HG03025 (cell line): ENCODE measurements around the gene HAPLN2.

Experiments used
- ATAC-seq: cut with Tn5 transposase; IDR thresholded peaks from one replicate; pipeline ENCODE4 v1.9.1; 2021; ENCODE audit warnings: mild to moderate bottlenecking, moderate library complexity; ENCODE audit not compliant: unreplicated experiment, low FRiP score

The HAPLN2 gene

DNA sequence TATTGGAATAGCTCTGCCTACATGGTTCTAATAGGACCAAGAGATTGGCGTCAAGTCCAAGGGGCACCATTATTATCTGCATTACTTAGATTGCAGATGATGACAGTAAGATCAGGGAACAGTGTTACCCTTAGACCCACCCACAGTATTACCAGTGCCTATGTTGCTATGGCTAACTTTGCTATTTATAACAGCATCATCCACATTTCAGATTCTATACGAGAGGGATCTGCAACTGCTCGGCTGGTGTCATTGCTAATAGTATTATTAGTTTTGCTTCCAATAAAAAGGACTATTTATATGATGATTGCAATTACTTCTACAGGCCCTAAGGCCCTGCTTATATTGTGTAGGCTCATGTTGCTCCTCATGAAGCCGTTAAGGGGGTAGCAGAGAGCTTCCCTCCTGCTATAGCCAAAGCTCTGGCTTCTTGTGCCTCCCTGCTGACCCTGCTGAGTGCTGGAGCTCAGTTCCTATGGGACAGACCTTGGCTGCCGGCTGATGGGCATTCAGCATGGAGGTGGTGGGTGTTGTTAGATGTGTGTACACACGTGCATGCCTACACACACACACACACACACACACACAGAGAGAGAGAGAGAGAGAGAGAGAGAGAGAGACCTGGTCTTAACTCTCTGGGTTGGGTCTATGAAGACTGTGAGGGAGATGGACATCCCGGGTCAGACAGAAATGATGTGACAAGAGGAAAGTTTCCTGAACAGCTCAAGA lies 24.0 kb downstream of the HAPLN2 start:
- no peak for ATAC-seq

DNA sequence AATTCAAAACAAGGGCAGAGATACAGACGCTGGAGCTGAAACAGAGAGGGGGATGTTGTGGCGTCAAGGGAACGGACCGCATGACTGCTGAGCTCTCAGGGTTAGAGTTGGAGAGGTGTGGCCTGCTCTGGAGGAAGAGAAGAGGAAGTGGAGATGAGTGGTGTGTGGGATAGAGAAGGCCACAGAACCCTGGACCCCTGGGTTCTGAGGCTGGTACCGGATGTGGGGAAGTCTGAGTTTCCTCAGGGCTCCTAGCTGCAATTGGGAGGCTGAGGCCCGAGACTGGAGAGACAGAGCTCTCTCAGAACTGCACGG lies 24.5 kb downstream of the HAPLN2 start:
- ATAC-seq: no peak

DNA sequence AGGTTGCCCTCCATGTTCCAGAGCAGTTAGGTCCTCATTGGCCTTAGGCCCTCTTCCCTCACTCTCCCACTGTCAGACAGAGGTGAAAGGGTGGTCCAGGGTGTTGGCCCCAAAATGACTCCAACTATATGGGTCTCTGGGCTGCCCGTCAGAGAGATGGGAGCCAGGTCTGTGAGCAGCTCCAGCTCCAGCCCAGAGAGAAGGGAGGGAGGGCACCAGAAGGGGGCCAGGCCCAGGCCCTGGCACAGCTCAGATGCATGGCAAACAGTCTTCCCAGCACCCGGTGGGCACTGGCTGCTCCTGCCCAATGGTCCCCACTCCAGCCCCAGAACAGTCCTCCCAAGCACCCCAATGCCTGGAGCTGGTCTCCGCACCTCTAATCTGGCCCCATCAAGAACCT lies 24.9 kb downstream of the HAPLN2 start:
- no peak for ATAC-seq

DNA sequence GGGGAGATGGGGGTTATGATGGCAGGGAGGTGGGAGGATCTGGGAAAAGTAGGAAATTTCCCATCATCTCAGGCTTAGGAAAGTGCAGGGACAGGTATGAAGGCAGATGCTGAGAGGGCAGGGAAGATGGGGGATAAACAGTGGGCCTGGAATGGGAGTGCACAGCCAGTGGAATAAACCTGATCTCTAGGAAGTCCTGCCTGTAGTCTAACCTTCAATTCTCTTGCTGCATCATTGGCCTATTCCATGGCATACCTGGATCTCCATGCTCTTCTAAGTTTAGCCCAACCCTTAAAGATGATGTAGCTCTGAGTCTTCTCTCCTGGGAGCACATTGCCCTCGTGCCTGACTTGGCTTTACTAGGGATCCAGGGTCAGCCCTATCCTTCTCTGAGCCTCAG lies 25.4 kb downstream of the HAPLN2 start:
- ATAC-seq: no peak

DNA sequence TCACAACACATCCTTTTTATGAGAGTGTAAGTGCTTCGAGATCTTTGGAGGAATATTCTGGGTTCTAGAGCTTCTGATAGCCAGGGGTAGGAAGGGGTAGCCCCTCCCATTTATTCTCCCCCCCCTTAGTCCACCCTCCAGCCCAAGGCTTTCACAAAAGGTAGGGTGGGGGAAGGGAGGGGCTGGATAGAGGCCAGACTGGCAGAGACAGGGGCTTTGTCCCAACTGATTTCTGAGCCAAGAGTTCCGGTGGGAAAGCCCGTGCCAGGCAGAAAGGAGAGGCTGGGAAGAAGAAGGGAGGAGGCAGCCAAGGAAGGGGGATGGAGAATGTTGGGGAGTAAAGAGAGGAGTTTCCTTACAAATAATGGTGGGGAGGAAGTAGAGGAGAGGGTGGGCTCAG lies 25.8 kb downstream of the HAPLN2 start:
- no peak for ATAC-seq

DNA sequence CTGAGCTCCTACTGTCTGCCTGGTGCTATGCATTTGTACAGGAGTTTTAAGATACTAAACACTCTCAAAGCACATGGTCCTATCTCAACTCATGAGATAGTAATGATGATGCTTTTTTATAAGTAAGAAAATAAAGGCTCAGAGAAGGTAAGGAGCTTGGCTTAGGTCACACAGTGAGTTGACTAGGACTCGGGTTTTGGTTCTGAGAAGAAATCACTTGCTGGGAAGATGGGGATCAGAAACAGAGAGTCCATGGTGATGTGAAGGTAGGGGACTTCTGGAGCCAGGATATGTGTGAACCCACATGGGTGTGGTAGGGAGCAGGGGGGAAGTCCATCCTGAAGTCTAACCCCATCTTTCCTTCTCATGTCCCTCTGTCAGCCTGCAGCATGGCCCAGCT lies 26.5 kb downstream of the HAPLN2 start:
- ATAC-seq: no peak

DNA sequence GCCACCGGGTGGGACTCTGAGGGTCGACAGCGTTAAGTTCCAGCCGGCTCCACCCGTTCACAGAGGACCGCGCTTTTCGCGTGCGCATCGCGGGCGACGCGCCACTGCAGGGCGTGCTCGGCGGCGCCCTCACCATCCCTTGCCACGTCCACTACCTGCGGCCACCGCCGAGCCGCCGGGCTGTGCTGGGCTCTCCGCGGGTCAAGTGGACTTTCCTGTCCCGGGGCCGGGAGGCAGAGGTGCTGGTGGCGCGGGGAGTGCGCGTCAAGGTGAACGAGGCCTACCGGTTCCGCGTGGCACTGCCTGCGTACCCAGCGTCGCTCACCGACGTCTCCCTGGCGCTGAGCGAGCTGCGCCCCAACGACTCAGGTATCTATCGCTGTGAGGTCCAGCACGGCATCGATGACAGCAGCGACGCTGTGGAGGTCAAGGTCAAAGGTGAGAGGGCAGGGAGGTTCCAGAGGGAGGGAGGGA lies 27.6 kb downstream of the HAPLN2 start:
- no peak for ATAC-seq

DNA sequence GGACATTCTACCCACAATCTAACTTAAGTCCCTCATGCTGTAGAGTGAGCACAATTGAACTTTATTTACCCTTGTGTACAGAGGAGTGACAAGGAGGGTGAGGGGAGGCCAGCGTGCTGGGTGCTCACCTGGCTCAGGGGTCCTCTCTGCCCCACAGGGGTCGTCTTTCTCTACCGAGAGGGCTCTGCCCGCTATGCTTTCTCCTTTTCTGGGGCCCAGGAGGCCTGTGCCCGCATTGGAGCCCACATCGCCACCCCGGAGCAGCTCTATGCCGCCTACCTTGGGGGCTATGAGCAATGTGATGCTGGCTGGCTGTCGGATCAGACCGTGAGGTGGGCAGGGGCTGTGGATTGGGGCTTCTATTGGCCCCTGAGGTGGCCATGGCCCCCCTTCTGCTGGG lies 28.1 kb downstream of the HAPLN2 start:
- no peak for ATAC-seq

DNA sequence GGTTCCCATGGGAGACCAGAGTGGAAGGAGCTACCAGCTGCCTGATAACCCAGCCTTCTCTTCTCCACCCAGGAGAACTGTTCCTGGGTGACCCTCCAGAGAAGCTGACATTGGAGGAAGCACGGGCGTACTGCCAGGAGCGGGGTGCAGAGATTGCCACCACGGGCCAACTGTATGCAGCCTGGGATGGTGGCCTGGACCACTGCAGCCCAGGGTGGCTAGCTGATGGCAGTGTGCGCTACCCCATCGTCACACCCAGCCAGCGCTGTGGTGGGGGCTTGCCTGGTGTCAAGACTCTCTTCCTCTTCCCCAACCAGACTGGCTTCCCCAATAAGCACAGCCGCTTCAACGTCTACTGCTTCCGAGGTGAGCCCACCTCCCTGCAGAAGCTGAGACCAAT lies 29.3 kb downstream of the HAPLN2 start:
- no peak for ATAC-seq

DNA sequence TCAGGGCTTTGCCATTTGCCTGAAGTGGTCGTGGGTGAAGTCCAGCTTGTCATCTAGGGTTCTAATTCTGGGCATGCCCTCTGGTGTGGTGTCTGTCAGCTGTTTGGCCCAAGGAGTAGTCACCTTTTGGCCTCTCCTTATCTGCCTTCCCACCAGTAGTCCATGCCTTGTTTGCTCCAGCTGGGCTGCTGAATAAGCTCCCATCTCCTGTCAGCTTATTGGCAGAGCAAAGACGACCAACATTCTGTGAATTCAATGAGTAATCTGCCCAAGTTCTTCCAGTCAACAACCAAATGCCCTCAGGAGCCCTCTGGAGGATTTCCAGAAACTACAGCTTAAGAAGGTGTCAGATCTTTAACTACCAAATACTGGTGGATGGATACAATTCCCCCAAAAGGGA lies 29.7 kb downstream of the HAPLN2 start:
- no peak for ATAC-seq

DNA sequence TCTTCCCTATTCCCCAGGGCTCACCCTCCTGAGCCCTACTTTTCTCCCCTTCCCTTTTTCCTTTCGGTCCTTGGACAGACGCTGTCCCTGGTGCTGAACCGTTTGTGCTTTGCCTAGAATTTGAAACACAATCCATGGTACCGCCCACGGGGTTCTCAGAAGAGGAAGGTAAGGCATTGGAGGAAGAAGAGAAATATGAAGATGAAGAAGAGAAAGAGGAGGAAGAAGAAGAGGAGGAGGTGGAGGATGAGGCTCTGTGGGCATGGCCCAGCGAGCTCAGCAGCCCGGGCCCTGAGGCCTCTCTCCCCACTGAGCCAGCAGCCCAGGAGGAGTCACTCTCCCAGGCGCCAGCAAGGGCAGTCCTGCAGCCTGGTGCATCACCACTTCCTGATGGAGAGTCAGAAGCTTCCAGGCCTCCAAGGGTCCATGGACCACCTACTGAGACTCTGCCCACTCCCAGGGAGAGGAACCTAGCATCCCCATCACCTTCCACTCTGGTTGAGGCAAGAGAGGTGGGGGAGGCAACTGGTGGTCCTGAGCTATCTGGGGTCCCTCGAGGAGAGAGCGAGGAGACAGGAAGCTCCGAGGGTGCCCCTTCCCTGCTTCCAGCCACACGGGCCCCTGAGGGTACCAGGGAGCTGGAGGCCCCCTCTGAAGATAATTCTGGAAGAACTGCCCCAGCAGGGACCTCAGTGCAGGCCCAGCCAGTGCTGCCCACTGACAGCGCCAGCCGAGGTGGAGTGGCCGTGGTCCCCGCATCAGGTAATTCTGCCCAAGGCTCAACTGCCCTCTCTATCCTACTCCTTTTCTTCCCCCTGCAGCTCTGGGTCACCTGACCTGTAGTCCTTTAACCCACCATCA lies 33.1 kb downstream of the HAPLN2 start:
- ATAC-seq: no peak

DNA sequence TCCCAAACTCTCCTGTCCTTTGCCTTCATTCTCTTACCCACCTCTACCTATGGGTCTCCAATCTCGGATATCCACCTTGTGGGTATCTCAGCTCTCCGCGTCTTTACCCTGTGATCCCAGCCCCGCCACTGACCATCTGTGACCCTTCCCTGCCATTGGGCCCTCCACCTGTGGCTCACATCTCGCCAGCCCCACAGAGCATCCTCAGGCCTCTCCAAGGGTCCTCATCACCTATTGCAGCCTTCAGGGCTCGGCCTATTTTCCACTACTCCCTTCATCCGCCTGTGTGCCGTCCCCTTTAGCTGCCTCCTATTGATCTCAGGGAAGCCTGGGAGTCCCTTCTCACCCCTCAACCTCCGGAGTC lies 33.8 kb downstream of the HAPLN2 start:
- no peak for ATAC-seq

DNA sequence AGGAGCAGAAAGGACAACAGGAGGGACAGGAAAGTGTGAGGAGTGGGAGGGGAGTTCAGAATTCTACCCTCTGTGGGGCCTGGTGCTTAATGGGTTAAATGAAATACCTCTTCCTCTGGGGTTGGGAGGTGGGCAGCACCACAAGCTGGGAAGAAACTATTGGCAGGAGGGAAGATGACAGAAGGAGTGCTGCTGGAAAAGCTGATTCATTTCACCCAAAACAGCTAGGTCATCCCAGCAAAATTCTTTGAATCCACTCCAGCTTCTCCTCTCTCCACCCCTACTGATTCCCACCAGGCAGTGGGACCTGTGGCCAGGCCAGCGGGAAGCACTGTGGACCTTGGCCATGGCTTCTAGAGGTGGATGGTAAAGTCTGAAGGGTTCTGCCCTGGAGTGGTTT lies 35.5 kb downstream of the HAPLN2 start:
- ATAC-seq: no peak

DNA sequence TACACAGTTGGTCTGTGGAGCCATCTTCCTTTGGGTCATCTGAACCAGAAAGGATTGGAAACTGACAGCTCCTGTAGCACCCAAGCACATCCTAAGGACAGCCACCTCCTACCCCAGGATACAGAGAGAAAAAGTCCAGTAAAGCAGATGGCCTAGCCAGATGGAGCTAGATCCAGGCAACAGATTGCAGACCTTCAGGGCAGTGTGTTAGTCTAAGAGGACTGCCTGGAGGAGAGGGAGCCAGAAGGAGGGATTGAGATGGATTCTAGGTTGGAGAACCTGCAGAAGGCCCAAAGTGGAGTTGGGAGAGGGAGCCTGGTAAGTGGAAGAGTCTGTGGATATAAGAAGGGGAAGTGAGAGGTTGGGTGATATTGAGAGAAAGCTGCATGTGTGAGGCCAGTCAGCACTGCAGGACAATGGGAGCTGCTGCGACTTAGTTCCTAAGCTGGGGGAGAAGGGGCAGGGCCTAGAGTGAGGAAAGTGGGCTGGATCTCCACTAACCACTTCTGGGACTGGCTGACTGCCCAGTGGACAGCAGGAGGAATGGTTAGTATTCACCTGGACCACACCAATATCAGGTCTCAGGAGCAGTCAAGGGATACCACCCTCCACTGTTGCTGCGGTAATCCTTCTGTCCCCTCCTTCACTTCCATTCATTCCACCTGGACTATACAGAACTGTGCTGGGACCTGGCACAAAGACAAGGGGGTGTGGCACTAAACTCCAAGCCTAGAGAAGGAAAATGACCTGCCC lies 36.1 kb downstream of the HAPLN2 start:
- no peak for ATAC-seq

DNA sequence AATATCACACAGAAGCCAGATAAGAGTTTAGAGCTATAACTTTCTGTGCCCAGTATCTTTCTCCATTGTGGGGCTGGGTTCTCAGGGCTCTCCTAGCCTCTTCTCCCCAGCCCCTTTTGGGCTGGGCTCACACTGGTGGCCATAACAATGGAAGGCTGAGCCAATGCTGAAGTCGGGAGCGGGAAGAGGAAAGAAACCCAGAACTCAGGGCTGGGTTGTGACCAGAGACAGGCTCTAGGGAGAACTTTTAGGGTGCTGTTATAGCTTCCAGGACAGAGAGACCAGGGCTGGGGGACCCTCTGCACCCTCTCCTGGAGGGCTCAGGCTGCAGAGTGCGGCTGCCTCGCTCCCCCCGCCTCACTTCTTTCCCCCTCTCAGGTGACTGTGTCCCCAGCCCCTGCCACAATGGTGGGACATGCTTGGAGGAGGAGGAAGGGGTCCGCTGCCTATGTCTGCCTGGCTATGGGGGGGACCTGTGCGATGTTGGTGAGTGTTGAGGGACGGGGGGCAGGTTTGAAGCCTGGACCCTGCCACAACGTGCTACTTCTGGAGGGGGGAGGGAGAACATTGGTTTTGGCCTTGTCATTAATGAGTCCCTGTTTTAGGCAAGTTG lies 36.8 kb downstream of the HAPLN2 start:
- ATAC-seq: no peak

DNA sequence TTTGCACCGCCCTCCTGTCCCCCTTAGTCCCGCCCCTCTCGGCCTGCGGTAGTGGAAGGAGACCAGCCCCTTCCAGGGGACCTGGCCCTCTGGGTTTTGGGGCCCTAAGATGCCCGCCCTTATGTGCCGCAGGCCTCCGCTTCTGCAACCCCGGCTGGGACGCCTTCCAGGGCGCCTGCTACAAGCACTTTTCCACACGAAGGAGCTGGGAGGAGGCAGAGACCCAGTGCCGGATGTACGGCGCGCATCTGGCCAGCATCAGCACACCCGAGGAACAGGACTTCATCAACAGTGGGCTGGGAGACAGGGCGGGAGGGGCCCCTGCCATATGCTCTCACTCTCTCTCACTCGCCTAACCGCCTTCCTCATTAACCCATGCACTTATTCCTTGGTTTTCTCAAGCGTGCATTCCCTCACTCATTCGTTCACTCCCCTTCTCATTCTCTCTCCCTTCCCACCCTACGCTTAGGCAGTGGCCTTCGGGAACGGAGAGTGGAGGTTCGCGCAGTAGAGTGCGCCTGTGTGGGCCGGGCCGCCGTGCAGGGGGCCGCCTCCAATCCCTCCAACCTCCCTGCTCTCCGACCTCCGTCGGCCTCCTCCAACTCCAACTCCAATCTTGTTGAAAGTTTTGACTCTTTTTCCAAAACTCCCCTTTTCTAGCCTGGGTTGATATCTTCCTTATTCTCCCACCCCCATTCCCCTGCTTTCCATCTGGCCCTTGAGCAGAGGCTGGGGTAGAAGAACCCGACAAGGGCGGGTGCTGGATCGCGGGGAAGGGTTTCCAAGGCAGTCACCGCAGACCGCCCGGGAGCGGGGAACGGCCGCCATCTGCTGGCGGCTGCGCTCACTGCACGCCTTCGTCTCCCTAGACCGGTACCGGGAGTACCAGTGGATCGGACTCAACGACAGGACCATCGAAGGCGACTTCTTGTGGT lies 37.9 kb downstream of the HAPLN2 start:
- ATAC-seq: no peak

DNA sequence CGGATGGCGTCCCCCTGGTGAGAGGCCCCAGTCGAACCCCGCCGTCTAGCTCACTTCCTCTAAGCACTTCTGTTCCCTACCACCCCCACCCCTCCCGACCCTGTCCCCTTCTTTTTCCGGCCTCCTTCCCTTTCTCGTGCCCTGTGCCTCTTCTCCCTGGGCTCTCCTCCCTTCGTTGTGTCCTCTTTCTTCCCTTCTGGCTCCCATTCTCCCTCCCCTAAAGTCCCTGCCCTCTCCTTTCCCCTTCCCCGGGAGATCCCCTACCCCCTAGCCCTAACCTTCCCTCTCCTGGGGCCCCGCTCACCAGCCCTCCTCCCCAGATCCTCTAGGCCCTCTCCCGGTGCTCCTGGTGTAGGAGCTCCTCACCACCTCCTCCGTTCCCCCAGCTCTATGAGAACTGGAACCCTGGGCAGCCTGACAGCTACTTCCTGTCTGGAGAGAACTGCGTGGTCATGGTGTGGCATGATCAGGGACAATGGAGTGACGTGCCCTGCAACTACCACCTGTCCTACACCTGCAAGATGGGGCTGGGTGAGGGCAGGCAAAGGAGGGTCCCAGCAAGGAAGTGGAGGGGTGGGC lies 38.6 kb downstream of the HAPLN2 start:
- no peak for ATAC-seq

DNA sequence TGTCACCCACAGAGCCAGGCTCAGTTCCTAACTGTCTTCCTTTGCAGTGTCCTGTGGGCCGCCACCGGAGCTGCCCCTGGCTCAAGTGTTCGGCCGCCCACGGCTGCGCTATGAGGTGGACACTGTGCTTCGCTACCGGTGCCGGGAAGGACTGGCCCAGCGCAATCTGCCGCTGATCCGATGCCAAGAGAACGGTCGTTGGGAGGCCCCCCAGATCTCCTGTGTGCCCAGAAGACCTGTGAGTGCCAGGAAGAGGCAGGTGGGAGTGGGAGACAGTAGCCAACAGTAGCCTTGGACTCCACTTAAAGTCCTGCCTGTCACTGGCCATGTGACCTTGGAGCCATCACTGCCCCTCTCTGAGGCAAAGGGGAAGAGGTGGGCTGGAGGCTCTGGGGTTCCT lies 39.3 kb downstream of the HAPLN2 start:
- ATAC-seq: no peak

DNA sequence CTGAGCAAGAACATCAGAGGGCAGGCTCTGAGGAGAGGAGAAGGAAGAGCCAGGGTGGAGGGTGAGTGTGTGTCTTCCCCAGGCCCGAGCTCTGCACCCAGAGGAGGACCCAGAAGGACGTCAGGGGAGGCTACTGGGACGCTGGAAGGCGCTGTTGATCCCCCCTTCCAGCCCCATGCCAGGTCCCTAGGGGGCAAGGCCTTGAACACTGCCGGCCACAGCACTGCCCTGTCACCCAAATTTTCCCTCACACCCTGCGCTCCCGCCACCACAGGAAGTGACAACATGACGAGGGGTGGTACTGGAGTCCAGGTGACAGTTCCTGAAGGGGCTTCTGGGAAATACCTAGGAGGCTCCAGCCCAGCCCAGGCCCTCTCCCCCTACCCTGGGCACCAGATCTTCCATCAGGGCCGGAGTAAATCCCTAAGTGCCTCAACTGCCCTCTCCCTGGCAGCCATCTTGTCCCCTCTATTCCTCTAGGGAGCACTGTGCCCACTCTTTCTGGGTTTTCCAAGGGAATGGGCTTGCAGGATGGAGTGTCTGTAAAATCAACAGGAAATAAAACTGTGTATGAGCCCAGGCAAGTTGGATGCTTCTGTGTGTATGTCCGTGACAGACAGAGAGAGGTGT lies 39.8 kb downstream of the HAPLN2 start:
- ATAC-seq: no peak
